ENCODE results near the gene CADM1. TPM values are rescaled to one million over a fixed set of nuclear protein-coding genes. Genes with fewer than 3 reads are reported as not detected.

CADM1 gene
- total RNA-seq, 2 donors from 2014 or later = 1.4 to 6.1 TPM

DNA sequence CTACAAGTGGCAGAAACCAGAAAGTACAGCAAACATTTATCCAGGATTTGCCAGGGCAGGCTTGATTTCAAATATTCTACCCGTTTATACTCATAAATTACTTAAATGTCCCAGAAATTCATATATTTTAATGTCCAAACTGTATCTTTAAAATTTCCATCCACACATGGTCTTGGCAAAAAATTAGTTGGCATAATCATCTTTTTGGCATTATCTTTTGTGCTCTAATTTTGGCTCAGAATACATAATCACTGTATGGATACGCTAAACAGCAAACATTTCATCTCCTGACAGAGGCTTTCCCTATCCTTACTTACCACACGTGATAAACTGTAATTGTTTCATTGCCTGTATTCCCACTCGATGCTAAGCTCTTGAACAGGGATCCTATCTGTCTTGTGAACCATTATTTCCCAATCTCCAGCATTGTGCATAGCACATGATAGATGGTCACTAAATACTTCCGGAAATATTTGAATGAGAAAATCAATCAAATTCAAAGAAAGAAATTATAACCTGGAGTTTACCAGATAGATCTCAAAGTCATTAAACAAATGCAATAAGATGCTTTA lies 64.2 kb downstream of the CADM1 start:
- ATAC-seq (ENCODE audit: insufficient number of reproducible peaks, low FRiP score, low read depth) = no peak
- TF ChIP-seq, protein P1, sequence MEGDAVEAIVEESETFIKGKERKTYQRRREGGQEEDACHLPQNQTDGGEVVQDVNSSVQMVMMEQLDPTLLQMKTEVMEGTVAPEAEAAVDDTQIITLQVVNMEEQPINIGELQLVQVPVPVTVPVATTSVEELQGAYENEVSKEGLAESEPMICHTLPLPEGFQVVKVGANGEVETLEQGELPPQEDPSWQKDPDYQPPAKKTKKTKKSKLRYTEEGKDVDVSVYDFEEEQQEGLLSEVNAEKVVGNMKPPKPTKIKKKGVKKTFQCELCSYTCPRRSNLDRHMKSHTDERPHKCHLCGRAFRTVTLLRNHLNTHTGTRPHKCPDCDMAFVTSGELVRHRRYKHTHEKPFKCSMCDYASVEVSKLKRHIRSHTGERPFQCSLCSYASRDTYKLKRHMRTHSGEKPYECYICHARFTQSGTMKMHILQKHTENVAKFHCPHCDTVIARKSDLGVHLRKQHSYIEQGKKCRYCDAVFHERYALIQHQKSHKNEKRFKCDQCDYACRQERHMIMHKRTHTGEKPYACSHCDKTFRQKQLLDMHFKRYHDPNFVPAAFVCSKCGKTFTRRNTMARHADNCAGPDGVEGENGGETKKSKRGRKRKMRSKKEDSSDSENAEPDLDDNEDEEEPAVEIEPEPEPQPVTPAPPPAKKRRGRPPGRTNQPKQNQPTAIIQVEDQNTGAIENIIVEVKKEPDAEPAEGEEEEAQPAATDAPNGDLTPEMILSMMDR (IDR thresholded peaks at IDR 0.05) = no peak

DNA sequence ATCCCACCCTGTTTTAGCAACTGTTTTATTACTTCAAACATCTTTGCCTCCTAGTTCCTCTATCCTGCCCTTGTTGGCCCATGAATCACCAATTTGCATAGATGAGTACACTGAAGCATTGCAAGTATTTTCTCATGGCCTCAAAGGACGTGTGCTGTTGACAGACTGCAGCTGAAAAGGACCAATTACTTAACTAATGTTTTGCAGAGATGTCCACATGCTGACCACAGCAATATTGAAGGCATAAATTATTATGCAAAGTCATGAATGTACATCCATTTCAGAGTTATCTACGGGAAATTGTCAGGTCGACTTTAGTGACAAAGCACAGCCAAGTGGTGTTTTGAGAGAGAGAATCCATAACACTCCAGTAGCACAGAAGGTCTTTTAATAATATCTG lies 64.8 kb downstream of the CADM1 start:
- ATAC-seq (ENCODE audit: insufficient number of reproducible peaks, low FRiP score, low read depth) (no peak), DNase-seq (ENCODE audit: low spot score) (no peak)
- TF ChIP-seq, protein P1 (IDR thresholded peaks at IDR 0.05) = no peak
- no peak overlapping the region for H3K27ac ChIP-seq
- H3K4me1 ChIP-seq (ENCODE audit: control insufficient read depth in 1 of 2, low read depth in 2 of 2) = no peaks in the 10 kb centered on the region
- H3K27me3 ChIP-seq (replicated peaks; ENCODE audit: insufficient read depth) = no peaks in the 10 kb centered on the region
- H3K36me3 ChIP-seq = no peaks in the 10 kb centered on the region
- no peaks in the 10 kb centered on the region for H3K9me3 ChIP-seq
- H3K4me3 ChIP-seq = no peak overlapping the region

More for the DNA sequence above, 64.2 kb downstream of the CADM1 start:
- no peaks in the 10 kb centered on the region for H3K9me3 ChIP-seq
- H3K4me1 ChIP-seq (ENCODE audit: control insufficient read depth in 1 of 2, low read depth in 2 of 2) = no peaks in the 10 kb centered on the region
- H3K27me3 ChIP-seq (replicated peaks; ENCODE audit: insufficient read depth) = no peaks in the 10 kb centered on the region
- no peaks in the 10 kb centered on the region for H3K36me3 ChIP-seq
- H3K4me3 ChIP-seq = no peak overlapping the region
- no peak for DNase-seq (ENCODE audit: low spot score)
- H3K27ac ChIP-seq = no peak overlapping the region

DNA sequence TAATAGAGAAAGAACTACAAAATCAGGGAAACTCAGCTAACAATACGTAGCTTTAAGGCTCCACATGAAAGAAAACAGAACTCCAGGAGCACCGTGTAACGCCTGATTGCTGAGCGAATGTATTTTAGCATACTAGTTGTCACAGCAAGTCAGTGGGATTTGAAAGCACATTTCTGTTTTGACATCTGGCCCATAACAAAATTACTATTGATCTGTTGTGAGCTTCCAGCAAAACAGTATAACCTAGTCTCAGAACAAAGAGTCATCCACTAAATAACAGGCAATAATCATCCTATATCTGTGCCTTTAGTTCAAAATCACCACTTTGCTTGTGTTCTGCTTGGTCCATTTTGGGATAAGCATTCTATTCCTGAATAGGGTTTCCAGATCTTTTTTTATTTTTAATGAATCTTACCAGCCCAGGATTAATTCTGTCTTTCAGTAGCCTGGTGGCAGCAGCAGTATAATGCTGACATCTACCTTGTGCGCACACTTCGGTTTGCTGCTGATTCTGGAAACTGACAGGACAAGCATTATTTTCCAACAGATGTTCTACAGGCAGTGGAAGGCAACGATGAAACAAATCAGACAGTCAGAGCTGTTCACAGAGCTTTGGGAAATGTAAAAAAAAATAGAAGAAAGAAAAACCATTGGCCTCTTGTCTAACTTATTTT lies 66.2 kb downstream of the CADM1 start:
- H3K27ac ChIP-seq = no peak overlapping the region
- H3K4me3 ChIP-seq = no peak overlapping the region
- no peaks in the 10 kb centered on the region for H3K36me3 ChIP-seq
- no peaks in the 10 kb centered on the region for H3K27me3 ChIP-seq (replicated peaks; ENCODE audit: insufficient read depth)
- TF ChIP-seq, protein P1 (IDR thresholded peaks at IDR 0.05) = no peak
- no peaks in the 10 kb centered on the region for H3K4me1 ChIP-seq (ENCODE audit: control insufficient read depth in 1 of 2, low read depth in 2 of 2)
- ATAC-seq (ENCODE audit: insufficient number of reproducible peaks, low FRiP score, low read depth) (no peak), DNase-seq (ENCODE audit: low spot score) (no peak)
- no peaks in the 10 kb centered on the region for H3K9me3 ChIP-seq

DNA sequence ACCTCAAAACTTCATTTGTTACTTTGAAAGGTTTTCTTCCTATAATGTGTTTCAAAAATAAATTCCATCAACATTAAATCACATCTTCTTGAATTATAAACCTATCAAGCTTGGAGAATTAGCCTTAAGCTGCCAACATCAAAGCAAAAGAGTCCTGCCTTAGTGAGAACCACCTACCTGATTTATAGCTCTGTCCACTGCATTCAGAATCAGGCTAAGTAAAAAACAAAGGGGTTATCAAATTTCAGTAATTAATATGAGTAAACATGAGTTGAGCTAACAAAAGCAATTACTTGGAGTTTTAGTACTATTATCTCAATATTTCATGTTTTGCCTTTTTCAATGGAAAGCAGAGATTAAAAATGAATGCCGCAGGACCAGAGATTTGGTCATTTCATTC lies 73.9 kb downstream of the CADM1 start:
- no peaks in the 10 kb centered on the region for H3K36me3 ChIP-seq
- H3K9me3 ChIP-seq = no peaks in the 10 kb centered on the region
- no peak for DNase-seq (ENCODE audit: low spot score)
- no peak overlapping the region for H3K27ac ChIP-seq
- TF ChIP-seq, protein P1 (IDR thresholded peaks at IDR 0.05) = no peak
- H3K27me3 ChIP-seq (replicated peaks; ENCODE audit: insufficient read depth) = no peaks in the 10 kb centered on the region
- ATAC-seq (ENCODE audit: insufficient number of reproducible peaks, low FRiP score, low read depth) = no peak
- H3K4me1 ChIP-seq (ENCODE audit: control insufficient read depth in 1 of 2, low read depth in 2 of 2) = no peaks in the 10 kb centered on the region
- H3K4me3 ChIP-seq = no peak overlapping the region

DNA sequence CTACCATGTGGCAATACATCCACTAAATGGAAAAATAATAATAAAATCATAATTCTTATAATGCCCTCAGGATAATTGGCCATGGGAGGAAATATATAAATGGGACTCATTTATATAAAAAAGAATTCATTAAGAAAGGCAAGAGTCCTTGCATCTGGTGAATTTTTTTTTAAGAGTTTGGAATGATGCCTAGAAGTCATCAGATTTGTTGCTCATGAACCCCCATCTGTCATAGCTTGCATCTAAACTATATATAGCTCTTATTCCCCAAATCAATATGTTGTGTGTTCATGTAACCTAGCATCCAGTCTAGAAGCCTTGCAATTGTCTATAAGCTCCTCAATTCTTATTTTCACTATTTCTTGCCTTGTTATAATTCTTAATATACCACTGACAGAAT lies 75.9 kb downstream of the CADM1 start:
- Histone ChIP-seq H3K9me3 (no peaks in the 10 kb centered on the region), H3K27ac (no peak overlapping the region), H3K4me1 (ENCODE audit: control insufficient read depth in 1 of 2, low read depth in 2 of 2) (no peaks in the 10 kb centered on the region), H3K27me3 (replicated peaks; ENCODE audit: insufficient read depth) (no peaks in the 10 kb centered on the region), H3K36me3 (no peaks in the 10 kb centered on the region), H3K4me3 (no peak overlapping the region)
- TF ChIP-seq, protein P1 (IDR thresholded peaks at IDR 0.05) = no peak
- ATAC-seq (ENCODE audit: insufficient number of reproducible peaks, low FRiP score, low read depth) (no peak), DNase-seq (ENCODE audit: low spot score) (no peak)
